ENCODE results near the gene NRGN.

The NRGN gene

DNA sequence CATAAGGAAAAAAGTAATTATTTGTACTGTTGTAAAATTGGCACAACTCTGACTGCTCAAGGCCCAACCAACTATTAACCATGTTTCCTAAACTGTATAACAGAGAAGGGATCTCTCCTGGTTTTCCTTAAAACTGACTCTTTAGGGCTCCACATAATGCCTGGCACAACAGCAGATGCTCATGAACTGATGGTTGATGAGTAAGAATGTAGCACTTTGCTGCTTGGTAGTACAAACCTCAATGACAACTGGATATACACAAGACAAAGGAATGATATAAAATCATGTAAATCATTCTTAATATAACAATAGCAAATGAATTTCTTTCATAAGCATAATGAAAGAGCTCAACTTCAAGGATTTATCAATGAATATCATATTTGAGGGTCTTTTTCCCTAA, 48.8 kb downstream of the NRGN start:
- DNase-seq (ENCODE audit: low read depth): no peak

DNA sequence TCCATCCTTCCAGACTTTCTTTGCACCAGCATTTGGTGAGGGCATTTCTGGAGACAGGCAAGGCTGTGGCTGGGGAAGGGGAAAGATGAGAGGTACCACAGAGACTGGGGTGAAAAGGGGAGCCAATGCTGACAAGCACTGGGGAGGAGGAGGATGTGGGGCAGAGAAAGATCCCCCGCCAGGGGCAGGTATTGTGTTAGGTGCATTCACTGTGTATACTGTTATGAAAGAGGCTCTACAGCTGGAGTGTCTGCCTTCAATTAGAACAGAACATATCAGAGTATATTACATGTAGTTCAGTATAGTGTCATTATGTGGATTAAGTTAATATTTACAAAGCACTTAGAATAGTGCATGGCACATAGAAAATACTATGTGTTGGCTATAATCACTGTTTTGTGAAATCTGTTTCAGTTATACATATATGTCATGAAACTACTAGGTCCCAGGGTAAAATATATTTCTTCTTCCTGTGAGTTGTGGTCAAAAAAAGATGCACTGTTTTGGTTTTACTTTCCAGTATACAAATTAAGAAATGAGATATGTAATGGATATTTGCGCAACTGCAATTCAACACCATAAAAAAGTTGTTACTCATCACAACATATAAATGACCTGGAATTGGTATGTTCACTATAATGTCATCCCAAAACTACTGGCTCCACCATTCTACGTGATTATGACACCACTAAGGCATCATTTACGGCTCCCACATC, 52.0 kb downstream of the NRGN start:
- no peak for DNase-seq (ENCODE audit: low read depth)

DNA sequence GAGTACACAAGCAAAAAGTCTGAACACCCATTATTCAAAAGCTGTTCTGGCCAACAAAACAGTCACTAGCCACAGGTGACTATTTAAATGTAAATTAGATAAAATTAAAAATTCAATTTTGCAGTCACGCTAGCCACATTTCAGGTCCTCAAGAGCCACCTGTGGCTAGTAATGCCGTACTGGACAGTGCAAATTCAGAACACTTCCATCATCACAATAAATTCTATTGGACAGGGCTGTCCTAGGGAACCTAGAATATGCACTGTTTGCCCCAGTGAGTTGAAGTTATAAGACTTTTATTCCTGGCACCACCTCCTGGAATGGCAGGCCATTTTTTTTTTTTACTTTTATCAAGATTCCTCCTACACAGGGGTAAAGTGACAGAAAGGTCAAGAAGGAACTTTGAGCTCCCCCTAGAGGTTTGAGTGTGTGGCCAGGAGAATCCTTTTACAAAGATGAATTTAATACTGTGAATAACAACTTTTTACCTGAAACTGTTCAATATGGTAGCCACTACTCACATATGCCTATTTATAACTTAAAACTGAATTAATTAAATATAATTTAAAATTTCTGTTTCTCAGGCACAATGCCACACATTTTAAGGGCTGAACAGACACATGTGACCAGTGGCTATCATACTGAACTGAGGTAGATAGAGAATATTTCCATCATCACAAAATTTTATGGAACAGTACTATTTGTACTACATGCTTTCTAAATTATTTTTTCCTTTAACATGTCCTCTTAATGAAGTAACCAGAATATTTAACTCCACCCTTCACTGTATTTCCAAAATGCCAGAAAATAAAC, 53.9 kb downstream of the NRGN start:
- no peak for DNase-seq (ENCODE audit: low read depth)

DNA sequence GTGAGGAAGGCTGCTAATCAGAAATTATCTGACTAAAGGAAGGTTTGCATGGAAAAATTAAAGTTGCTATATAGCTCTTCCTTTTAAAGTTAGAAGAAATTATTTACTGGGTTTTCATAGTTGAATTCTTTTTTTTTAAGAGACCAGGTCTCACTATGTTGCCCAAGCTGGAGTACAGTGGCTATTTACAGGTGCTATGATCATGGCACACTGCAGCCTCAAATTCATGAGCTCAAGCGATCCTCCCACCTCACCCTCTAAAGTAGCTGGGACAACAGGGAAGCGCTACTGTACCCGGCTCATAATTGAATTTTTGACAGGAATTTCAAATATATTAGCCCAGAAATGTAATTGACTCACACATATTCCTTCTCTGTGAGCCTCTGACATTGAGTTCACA, 56.6 kb downstream of the NRGN start:
- DNase-seq (ENCODE audit: low read depth): no peak
